ENCODE results near the gene FOXD4L1.
"Not testable (repeated sequence)": the region's sequence is repeated elsewhere in the genome, so short reads cannot be mapped to it uniquely, and the experiment has no call there.

Gene FOXD4L1

DNA sequence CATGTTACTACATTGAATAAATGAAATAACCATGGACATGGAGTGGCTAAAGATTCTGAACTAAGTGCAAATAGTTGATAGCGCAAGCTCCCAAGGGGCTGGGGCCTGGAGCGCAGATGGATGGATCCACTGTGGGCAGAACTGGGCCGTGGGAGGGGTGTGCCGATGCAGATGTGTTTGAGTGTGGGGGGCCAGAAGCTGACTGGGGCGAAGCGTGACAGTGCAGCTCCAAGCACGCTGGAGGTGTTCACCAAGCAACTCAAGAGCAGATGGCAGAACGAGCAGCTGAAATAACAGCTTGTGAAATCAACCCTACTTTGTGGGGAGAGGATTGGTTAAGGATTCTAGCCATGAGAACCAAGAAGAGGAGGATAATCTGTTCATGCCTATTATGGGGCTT is 17.0 kb downstream of the FOXD4L1 start:
- H3K4me3 ChIP-seq (ENCODE audit: low read length); H3K4me2 ChIP-seq (ENCODE audit: low read length): not testable (repeated sequence)

GRCh38 chr2:113515995-113516394 is 17.5 kb downstream of the FOXD4L1 start:
- not testable (repeated sequence) for H3K4me3 ChIP-seq (ENCODE audit: low read length); H3K27ac ChIP-seq (ENCODE audit: low read depth, low read length)

More for the DNA sequence above, 17.0 kb downstream of the FOXD4L1 start:
- not testable (repeated sequence) for H3K27ac ChIP-seq (ENCODE audit: low read depth, low read length); H3K9me3 ChIP-seq (ENCODE audit: control insufficient read depth, insufficient read depth, low read length); H3K79me2 ChIP-seq (ENCODE audit: control insufficient read depth, low read length); H3F3A ChIP-seq (ENCODE audit: control insufficient read depth, insufficient read depth); H3K4me1 ChIP-seq (ENCODE audit: control insufficient read depth, low read length); H3K9me2 ChIP-seq (replicated peaks; ENCODE audit: control insufficient read depth, low read length); H3K27me3 ChIP-seq (ENCODE audit: control insufficient read depth, low read length); H4K20me1 ChIP-seq (ENCODE audit: control insufficient read depth, insufficient read depth, low read depth, low read length); H3K36me3 ChIP-seq (ENCODE audit: control insufficient read depth, low read length)

GRCh38 chr2:113517025-113517424 is 18.6 kb downstream of the FOXD4L1 start:
- H3K79me2 ChIP-seq (ENCODE audit: control insufficient read depth, low read length); H3K4me2 ChIP-seq (ENCODE audit: low read length); H3K36me3 ChIP-seq (ENCODE audit: control insufficient read depth, low read length); H3K4me1 ChIP-seq (ENCODE audit: control insufficient read depth, low read length); H3K27me3 ChIP-seq (ENCODE audit: control insufficient read depth, low read length); H4K20me1 ChIP-seq (ENCODE audit: control insufficient read depth, insufficient read depth, low read depth, low read length); H3K4me3 ChIP-seq (ENCODE audit: low read length); H3K9me3 ChIP-seq (ENCODE audit: control insufficient read depth, insufficient read depth, low read length); H3K27ac ChIP-seq (ENCODE audit: low read depth, low read length); H3K9me2 ChIP-seq (replicated peaks; ENCODE audit: control insufficient read depth, low read length); H3F3A ChIP-seq (ENCODE audit: control insufficient read depth, insufficient read depth): not testable (repeated sequence)

More at GRCh38 chr2:113515995-113516394, 17.5 kb downstream of the FOXD4L1 start:
- not testable (repeated sequence) for H4K20me1 ChIP-seq (ENCODE audit: control insufficient read depth, insufficient read depth, low read depth, low read length); H3F3A ChIP-seq (ENCODE audit: control insufficient read depth, insufficient read depth); H3K9me2 ChIP-seq (replicated peaks; ENCODE audit: control insufficient read depth, low read length); H3K36me3 ChIP-seq (ENCODE audit: control insufficient read depth, low read length); H3K4me1 ChIP-seq (ENCODE audit: control insufficient read depth, low read length); H3K27me3 ChIP-seq (ENCODE audit: control insufficient read depth, low read length); H3K79me2 ChIP-seq (ENCODE audit: control insufficient read depth, low read length); H3K9me3 ChIP-seq (ENCODE audit: control insufficient read depth, insufficient read depth, low read length); H3K4me2 ChIP-seq (ENCODE audit: low read length)

- H3K79me2 ChIP-seq (ENCODE audit: control insufficient read depth, low read length); H3K36me3 ChIP-seq (ENCODE audit: control insufficient read depth, low read length); H3K27ac ChIP-seq (ENCODE audit: low read depth, low read length); H3K4me1 ChIP-seq (ENCODE audit: control insufficient read depth, low read length); H3K4me2 ChIP-seq (ENCODE audit: low read length); H3K9me2 ChIP-seq (replicated peaks; ENCODE audit: control insufficient read depth, low read length); H3F3A ChIP-seq (ENCODE audit: control insufficient read depth, insufficient read depth); H3K4me3 ChIP-seq (ENCODE audit: low read length); H4K20me1 ChIP-seq (ENCODE audit: control insufficient read depth, insufficient read depth, low read depth, low read length); H3K27me3 ChIP-seq (ENCODE audit: control insufficient read depth, low read length); H3K9me3 ChIP-seq (ENCODE audit: control insufficient read depth, insufficient read depth, low read length): not testable (repeated sequence)
Measured at GRCh38 chr2:113520837-113521236, 22.4 kb downstream of the FOXD4L1 start.

DNA sequence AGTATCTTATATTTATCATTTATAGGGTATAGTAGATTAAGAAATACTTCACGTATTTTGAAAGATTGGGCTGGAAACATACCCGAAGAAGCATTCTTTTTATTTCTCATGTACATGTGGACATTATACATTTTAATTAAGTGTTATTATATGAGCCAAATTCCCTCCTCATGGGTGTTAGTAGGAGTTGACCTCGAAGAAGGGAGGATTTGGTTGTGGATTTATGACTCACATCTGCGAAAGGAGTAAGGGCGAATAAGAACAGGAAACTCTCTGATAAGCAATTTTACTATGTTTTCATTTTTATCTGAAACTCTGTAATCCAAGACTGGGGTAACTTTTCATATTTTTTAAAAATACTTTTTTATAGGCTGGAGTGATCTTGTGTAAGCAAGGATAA is 23.0 kb downstream of the FOXD4L1 start:
- not testable (repeated sequence) for H3K27me3 ChIP-seq (ENCODE audit: control insufficient read depth, low read length); H3K27ac ChIP-seq (ENCODE audit: low read depth, low read length); H3K4me3 ChIP-seq (ENCODE audit: low read length); H3K9me2 ChIP-seq (replicated peaks; ENCODE audit: control insufficient read depth, low read length); H3F3A ChIP-seq (ENCODE audit: control insufficient read depth, insufficient read depth); H3K9me3 ChIP-seq (ENCODE audit: control insufficient read depth, insufficient read depth, low read length); H3K4me1 ChIP-seq (ENCODE audit: control insufficient read depth, low read length); H3K79me2 ChIP-seq (ENCODE audit: control insufficient read depth, low read length); H3K36me3 ChIP-seq (ENCODE audit: control insufficient read depth, low read length); H3K4me2 ChIP-seq (ENCODE audit: low read length); H4K20me1 ChIP-seq (ENCODE audit: control insufficient read depth, insufficient read depth, low read depth, low read length)

DNA sequence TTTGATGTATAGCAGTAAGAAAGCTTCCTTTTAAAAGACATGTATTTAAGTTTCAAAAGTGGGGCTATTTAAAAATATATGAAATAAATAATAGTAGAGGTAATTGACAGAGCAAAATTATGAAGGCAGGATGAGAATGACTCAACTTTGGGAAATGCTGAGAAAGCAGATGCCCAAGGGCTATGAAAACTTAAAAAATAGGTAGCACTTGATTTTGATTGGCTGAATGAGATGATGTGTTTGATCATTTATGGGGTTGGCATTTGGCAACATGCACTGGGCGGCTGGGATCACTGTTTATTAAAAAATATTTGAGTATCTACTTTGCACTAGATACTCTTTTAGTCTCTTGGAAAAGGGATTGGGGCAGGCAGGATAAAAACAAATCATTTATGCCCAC is 26.5 kb downstream of the FOXD4L1 start:
- H4K20me1 ChIP-seq (ENCODE audit: control insufficient read depth, insufficient read depth, low read depth, low read length); H3K27ac ChIP-seq (ENCODE audit: low read depth, low read length); H3K4me2 ChIP-seq (ENCODE audit: low read length); H3K36me3 ChIP-seq (ENCODE audit: control insufficient read depth, low read length); H3F3A ChIP-seq (ENCODE audit: control insufficient read depth, insufficient read depth); H3K79me2 ChIP-seq (ENCODE audit: control insufficient read depth, low read length); H3K4me1 ChIP-seq (ENCODE audit: control insufficient read depth, low read length); H3K27me3 ChIP-seq (ENCODE audit: control insufficient read depth, low read length); H3K9me2 ChIP-seq (replicated peaks; ENCODE audit: control insufficient read depth, low read length); H3K9me3 ChIP-seq (ENCODE audit: control insufficient read depth, insufficient read depth, low read length); H3K4me3 ChIP-seq (ENCODE audit: low read length): not testable (repeated sequence)

DNA sequence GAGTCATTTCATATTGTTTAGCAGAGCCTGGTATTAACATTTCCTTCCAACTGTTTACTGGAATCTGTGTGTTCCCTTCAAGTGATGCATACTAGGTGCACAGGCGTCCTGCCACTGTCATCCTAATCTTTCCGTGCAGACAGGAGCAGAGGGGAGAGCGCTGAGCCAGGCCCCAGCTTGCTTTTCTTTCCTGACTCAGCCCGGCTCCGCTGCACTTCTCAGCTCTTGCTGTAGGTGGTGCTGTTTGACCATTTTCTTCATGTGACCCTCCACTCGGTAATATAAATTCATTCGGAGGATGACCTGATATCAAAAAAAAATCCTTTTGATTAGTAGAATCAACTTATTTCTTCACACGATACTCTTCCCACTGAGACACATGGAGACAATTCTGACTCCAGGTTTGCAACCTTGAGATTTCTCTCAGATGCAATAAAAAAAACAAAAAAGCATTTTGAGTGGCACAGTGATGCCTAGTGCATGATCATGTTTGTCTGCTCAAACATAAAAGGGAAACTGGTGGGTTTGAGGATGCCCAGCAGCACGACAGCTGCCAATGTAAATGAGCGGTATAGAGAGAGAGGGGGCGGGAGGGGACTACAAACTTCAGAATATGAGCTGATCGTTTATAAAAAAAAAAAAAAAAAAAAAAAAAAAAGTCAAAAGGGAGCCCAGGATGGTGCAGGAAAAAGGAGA is 29.0 kb downstream of the FOXD4L1 start:
- H3K27me3 ChIP-seq (ENCODE audit: control insufficient read depth, low read length); H3K79me2 ChIP-seq (ENCODE audit: control insufficient read depth, low read length); H3F3A ChIP-seq (ENCODE audit: control insufficient read depth, insufficient read depth): not testable (repeated sequence)

DNA sequence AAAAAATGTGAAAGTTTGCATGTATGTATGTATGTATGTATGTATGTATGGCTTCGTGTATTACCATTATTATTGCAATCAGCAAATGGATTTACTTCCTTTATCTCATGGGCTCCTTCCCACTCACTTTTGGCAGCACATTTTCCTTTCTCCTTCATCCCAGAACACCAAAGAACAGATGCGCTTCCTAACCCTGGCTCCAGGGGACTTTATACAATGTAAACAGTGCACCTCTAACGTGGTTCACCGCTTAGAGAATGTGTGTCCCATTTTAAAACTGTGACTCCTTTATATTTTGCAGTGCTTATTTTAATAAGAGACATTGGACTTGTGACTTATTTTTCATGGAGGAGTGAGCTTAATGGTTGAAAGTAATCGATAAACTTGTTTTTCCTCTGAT is 29.7 kb downstream of the FOXD4L1 start:
- not testable (repeated sequence) for H3K9me3 ChIP-seq (ENCODE audit: control insufficient read depth, insufficient read depth, low read length); H3K4me2 ChIP-seq (ENCODE audit: low read length); H3K27ac ChIP-seq (ENCODE audit: low read depth, low read length); H3K27me3 ChIP-seq (ENCODE audit: control insufficient read depth, low read length); H4K20me1 ChIP-seq (ENCODE audit: control insufficient read depth, insufficient read depth, low read depth, low read length); H3F3A ChIP-seq (ENCODE audit: control insufficient read depth, insufficient read depth); H3K4me3 ChIP-seq (ENCODE audit: low read length); H3K36me3 ChIP-seq (ENCODE audit: control insufficient read depth, low read length); H3K9me2 ChIP-seq (replicated peaks; ENCODE audit: control insufficient read depth, low read length); H3K4me1 ChIP-seq (ENCODE audit: control insufficient read depth, low read length); H3K79me2 ChIP-seq (ENCODE audit: control insufficient read depth, low read length)

More for the DNA sequence above, 29.0 kb downstream of the FOXD4L1 start:
- H3K4me2 ChIP-seq (ENCODE audit: low read length); H4K20me1 ChIP-seq (ENCODE audit: control insufficient read depth, insufficient read depth, low read depth, low read length); H3K9me3 ChIP-seq (ENCODE audit: control insufficient read depth, insufficient read depth, low read length); H3K36me3 ChIP-seq (ENCODE audit: control insufficient read depth, low read length); H3K9me2 ChIP-seq (replicated peaks; ENCODE audit: control insufficient read depth, low read length); H3K27ac ChIP-seq (ENCODE audit: low read depth, low read length); H3K4me3 ChIP-seq (ENCODE audit: low read length); H3K4me1 ChIP-seq (ENCODE audit: control insufficient read depth, low read length): not testable (repeated sequence)

All from DOHH2 (cell line).